IgD-negative memory B cell (primary cell): Measurements from ENCODE around the gene HERC2. TPM values are rescaled to one million over a fixed set of nuclear protein-coding genes. Genes with fewer than 3 reads are reported as not detected.

Experiments
- H3K27ac Mint-ChIP-seq, 3 donors: one replicate each; pipeline ENCODE4 v1.8.0; 2020 to 2022; ENCODE audit warnings: mild to moderate bottlenecking in 3 of 3, mixed read lengths in 3 of 3, moderate library complexity in 1 of 3
- H3K27me3 Mint-ChIP-seq: one replicate; pipeline ENCODE4 v1.8.0; 2021; ENCODE audit warnings: mixed read lengths
- H3K36me3 Mint-ChIP-seq: one replicate; pipeline ENCODE4 v1.8.0; 2020; ENCODE audit warnings: mild to moderate bottlenecking, mixed read lengths
- H3K4me1 Mint-ChIP-seq, 3 donors: one replicate each; pipeline ENCODE4 v1.8.0; 2020 to 2022; ENCODE audit warnings: mixed read lengths in 3 of 3, mild to moderate bottlenecking in 1 of 3
- H3K4me3 Mint-ChIP-seq, 4 donors: one replicate each; pipeline ENCODE4 v1.8.0; 2020 to 2022; ENCODE audit warnings: mild to moderate bottlenecking in 4 of 4, mixed read lengths in 4 of 4, moderate library complexity in 3 of 4
- H3K9me3 Mint-ChIP-seq, 3 donors: one replicate each; pipeline ENCODE4 v1.8.0; 2020 to 2021; ENCODE audit warnings: mixed read lengths in 3 of 3, mild to moderate bottlenecking in 1 of 3
- polyA plus RNA-seq: library from polyadenylated mRNA; unstranded; fragments of 300-500 nt; fragmentation: Illumina TruSeq; gene quantifications from one replicate; pipeline ENCODE4 v1.2.3, GENCODE V29; 2021

HERC2 gene
- polyA plus RNA-seq, 1 donor from 2014 or later = 7.8 TPM

DNA sequence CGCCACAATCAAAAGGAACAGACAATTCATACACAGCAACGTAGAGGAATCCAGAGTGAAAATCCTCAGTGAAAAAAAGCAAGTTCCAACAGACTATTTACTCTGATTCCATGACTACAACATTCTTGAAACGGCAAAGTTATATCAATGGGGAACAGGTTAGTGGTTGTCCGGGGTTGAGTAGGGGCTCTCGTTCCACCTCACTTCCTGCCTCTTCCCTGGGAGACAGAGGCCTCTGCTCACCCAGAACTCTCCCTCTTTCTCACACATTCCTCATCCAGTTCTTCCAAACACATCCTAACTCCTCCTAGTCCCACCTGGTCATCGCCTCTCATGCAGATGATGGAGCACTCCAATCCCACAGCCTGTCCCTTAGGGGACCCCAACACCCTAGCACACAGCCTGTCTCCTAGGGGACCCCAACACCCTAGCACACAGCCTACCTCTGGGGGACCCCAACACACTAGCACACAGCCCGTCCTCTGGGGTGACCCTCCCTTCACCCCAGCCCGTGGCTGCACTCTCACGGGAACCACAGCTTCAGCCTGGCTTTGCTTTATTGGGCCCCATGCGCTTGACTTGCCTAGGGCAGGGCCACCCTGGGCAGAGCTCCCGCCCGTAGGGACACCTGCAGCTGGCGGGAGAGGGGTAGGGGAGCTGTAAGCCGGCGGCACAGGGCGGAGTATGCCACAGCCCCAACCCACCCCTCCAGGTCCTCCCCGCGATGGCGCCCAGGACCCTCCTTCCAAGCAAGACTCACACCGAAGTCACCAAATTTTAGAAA lies 228.0 kb downstream of the HERC2 start:
- Mint-ChIP-seq H3K36me3 (no peaks in the 10 kb centered on the region), H3K27ac (no peak overlapping the region), H3K9me3 (peaks cover 9 to 20% (median 19%) of the 10 kb centered on the region in 3 donors), H3K4me3 (peak overlapping the region; percentile 31 to 60 (median 46)), H3K4me1 (peaks cover 13 to 26% (median 25%) of the 10 kb centered on the region in 3 donors), H3K27me3 (peaks cover 69% of the 10 kb centered on the region)

GRCh38 chr15:28091313-28091712 lies 230.7 kb downstream of the HERC2 start:
- peaks cover 12 to 28% (median 26%) of the 10 kb centered on the region in 3 donors for H3K9me3 Mint-ChIP-seq
- peaks cover 2% of the 10 kb centered on the region for H3K36me3 Mint-ChIP-seq
- H3K27me3 Mint-ChIP-seq = peaks cover 67% of the 10 kb centered on the region
- H3K4me1 Mint-ChIP-seq = peaks cover 11 to 24% (median 12%) of the 10 kb centered on the region in 3 donors
- H3K27ac Mint-ChIP-seq = no peak overlapping the region
- no peak overlapping the region for H3K4me3 Mint-ChIP-seq

GRCh38 chr15:28086175-28086703 lies 235.7 kb downstream of the HERC2 start:
- Mint-ChIP-seq H3K27ac (no peak overlapping the region), H3K27me3 (peaks cover 36% of the 10 kb centered on the region), H3K4me1 (peaks cover 0 to 12% (median 4%) of the 10 kb centered on the region in 3 donors), H3K9me3 (peaks cover 15 to 27% (median 19%) of the 10 kb centered on the region in 3 donors), H3K36me3 (peaks cover 2% of the 10 kb centered on the region), H3K4me3 (no peak overlapping the region)

- Mint-ChIP-seq H3K4me1 (peaks cover 0 to 12% (median 4%) of the 10 kb centered on the region in 3 donors), H3K36me3 (peaks cover 2% of the 10 kb centered on the region), H3K27ac (no peak overlapping the region), H3K4me3 (no peak overlapping the region), H3K9me3 (peaks cover 15 to 24% (median 15%) of the 10 kb centered on the region in 3 donors), H3K27me3 (peaks cover 33% of the 10 kb centered on the region)
These were observed 236.3 kb downstream of the HERC2 start for GRCh38 chr15:28085489-28086174.

GRCh38 chr15:28084547-28084946 lies 237.4 kb downstream of the HERC2 start:
- H3K27me3 Mint-ChIP-seq = peaks cover 23% of the 10 kb centered on the region
- H3K36me3 Mint-ChIP-seq = peaks cover 2% of the 10 kb centered on the region
- H3K4me3 Mint-ChIP-seq = no peak overlapping the region
- H3K9me3 Mint-ChIP-seq = peaks cover 8 to 14% (median 10%) of the 10 kb centered on the region in 3 donors
- no peak overlapping the region for H3K27ac Mint-ChIP-seq
- peaks cover 0 to 12% (median 4%) of the 10 kb centered on the region in 3 donors for H3K4me1 Mint-ChIP-seq

DNA sequence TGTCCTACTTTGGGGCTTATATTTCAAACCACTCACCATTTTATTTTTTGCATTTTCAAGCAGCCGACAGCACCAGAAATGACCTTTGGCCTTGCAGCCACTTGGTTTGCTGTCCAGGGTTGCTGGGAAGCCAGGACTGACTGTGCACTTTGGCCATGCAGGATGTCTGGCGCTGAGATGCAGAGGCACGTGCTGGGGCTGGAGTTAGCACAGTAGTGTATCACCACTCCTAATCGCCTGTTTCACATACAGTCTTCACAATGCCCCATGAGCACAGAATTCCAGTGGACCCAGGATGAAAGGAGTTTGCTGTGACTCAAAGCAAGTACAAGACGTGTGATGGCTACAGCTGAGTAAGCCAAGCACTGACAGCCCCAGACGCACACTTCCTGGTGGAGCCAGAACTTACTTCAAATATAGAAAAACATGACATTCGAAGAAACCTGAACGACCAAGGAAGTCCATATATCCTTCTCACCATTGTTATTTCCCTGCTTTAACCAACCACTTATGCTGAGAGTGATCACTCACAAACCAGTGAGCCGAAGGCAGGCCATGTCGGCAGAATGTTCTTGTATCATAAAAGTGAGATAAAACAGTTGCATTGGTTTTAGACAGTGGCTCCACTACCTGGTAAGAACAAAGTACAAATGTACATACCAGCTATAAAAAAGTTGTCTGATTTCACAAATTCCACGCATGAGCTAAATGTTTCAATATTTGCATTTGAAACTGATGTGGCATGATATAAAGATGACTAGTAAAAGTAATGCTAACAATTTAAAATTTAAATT lies 238.9 kb downstream of the HERC2 start:
- Mint-ChIP-seq H3K4me3 (no peak overlapping the region), H3K36me3 (no peaks in the 10 kb centered on the region), H3K9me3 (peaks cover 1 to 7% (median 5%) of the 10 kb centered on the region in 3 donors), H3K27ac (no peak overlapping the region), H3K4me1 (peaks cover 0 to 8% (median 4%) of the 10 kb centered on the region in 3 donors), H3K27me3 (peaks cover 15% of the 10 kb centered on the region)

- Mint-ChIP-seq H3K27ac (no peak overlapping the region), H3K4me1 (peaks cover 0 to 4% (median 0%) of the 10 kb centered on the region in 3 donors), H3K27me3 (peaks cover 6% of the 10 kb centered on the region), H3K4me3 (no peak overlapping the region), H3K9me3 (peaks cover 0 to 3% (median 3%) of the 10 kb centered on the region in 3 donors), H3K36me3 (no peaks in the 10 kb centered on the region)
These were observed 240.4 kb downstream of the HERC2 start for GRCh38 chr15:28081594-28081993.

DNA sequence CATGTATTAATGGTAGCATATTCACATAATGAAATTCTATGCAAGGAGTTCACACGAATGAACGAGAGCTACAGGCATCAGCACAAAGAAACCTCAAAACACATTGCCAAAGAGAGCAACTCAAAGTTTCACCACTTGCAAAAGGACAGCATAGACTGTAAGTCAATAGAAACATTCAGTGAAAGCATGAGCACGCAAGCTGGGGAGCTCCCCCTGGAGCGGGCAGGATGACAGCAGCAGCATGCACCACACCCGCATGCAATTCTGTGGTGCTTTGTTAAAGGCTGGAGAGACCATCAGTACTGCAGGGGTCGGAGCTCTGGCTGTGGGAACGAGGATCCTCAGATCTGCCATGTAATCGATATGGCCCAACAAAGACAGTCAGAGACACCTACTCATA lies 241.6 kb downstream of the HERC2 start:
- Mint-ChIP-seq H3K4me1 (no peaks in the 10 kb centered on the region), H3K9me3 (peaks cover 0 to 3% (median 3%) of the 10 kb centered on the region in 3 donors), H3K4me3 (no peak overlapping the region), H3K36me3 (no peaks in the 10 kb centered on the region), H3K27ac (no peak overlapping the region), H3K27me3 (peaks cover 6% of the 10 kb centered on the region)

GRCh38 chr15:28079313-28079969 lies 242.5 kb downstream of the HERC2 start:
- H3K9me3 Mint-ChIP-seq = peaks cover 0 to 2% (median 2%) of the 10 kb centered on the region in 3 donors
- H3K36me3 Mint-ChIP-seq = no peaks in the 10 kb centered on the region
- H3K4me1 Mint-ChIP-seq = no peaks in the 10 kb centered on the region
- H3K27ac Mint-ChIP-seq = no peak overlapping the region
- H3K27me3 Mint-ChIP-seq = peaks cover 4% of the 10 kb centered on the region
- H3K4me3 Mint-ChIP-seq = no peak overlapping the region

DNA sequence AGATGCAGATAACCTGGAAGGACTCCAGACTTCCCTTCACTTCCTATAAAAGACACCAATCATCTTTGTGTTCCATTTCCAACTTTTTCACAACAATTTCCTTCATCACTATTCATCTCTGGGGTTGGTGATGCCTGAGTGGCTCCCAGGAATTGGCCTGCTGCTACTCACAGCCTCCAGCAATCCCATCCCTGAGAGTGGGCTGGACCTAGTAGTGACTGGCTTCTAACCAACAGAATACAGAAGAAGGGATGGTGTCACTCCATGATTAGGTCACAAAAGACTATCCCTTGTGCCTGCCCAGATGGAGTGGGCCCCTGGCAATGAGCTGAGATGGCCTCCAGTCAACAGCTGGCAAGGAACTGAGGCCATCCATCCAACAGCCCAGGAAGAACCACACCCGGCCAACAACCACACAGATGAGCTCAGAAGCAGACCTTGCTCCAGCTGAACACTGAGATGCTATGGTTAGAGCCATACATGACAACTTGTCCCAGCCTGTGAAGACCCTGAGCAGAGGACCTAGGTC lies 243.7 kb downstream of the HERC2 start:
- no peaks in the 10 kb centered on the region for H3K9me3 Mint-ChIP-seq
- no peaks in the 10 kb centered on the region for H3K4me1 Mint-ChIP-seq
- H3K27ac Mint-ChIP-seq = no peak overlapping the region
- no peak overlapping the region for H3K4me3 Mint-ChIP-seq
- H3K27me3 Mint-ChIP-seq = peaks cover 5% of the 10 kb centered on the region
- no peaks in the 10 kb centered on the region for H3K36me3 Mint-ChIP-seq

DNA sequence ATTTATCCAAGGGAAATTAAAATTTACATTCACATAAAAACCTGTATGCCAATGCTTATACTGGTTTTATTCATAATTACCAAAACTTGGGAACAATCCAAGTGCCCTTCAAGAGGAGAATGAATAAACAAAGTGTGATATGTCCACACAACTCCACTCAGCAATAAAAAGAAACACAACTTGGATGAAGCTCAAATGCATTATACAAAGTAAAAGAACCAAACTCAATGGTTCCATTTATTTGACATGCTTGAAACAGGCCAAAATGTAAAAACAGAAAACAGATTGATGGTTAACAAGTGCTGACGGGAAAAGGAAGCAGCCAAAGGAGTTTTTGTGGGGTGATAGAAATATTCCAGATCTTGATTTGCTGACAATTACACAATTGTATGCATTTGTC lies 246.4 kb downstream of the HERC2 start:
- no peaks in the 10 kb centered on the region for H3K36me3 Mint-ChIP-seq
- H3K27ac Mint-ChIP-seq = no peak overlapping the region
- peaks cover 0 to 2% (median 0%) of the 10 kb centered on the region in 3 donors for H3K9me3 Mint-ChIP-seq
- H3K4me3 Mint-ChIP-seq = no peak overlapping the region
- H3K4me1 Mint-ChIP-seq = no peaks in the 10 kb centered on the region
- peaks cover 1% of the 10 kb centered on the region for H3K27me3 Mint-ChIP-seq

DNA sequence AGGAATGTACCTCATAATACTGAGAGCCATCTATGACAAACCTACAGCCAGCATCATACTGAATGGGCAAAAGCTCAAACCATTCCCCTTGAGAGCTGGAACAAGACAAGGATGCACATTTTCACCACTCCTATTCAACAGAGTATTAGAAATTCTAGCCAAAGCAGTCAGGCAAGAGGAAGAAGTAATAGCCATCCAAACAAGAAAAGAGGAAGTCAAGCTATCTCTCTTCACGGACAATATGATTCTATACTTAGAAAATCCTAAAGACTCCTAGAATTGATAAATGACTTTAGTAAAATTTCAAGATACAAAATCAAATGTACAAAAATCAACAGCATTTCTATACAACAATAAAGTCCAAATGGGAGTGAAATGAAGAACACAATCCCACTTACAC lies 253.0 kb downstream of the HERC2 start:
- Mint-ChIP-seq H3K4me1 (no peaks in the 10 kb centered on the region), H3K9me3 (peaks cover 3 to 6% (median 4%) of the 10 kb centered on the region in 3 donors), H3K27ac (no peak overlapping the region), H3K27me3 (peaks cover 4% of the 10 kb centered on the region), H3K4me3 (no peak overlapping the region), H3K36me3 (peaks cover 2% of the 10 kb centered on the region)

GRCh38 chr15:28066231-28066630 lies 255.7 kb downstream of the HERC2 start:
- Mint-ChIP-seq H3K27me3 (peaks cover 3% of the 10 kb centered on the region), H3K36me3 (peaks cover 2% of the 10 kb centered on the region), H3K4me3 (no peak overlapping the region), H3K9me3 (peaks cover 4 to 21% (median 8%) of the 10 kb centered on the region in 3 donors), H3K27ac (no peak overlapping the region), H3K4me1 (no peaks in the 10 kb centered on the region)
